ENCODE results near the gene KIAA1328. TPM values are rescaled to one million over a fixed set of nuclear protein-coding genes. Genes with fewer than 3 reads are reported as not detected.
A peak's percentile ranks its signal among the peaks of the same experiment; 100 is the strongest.

KIAA1328 gene
- total and polyA plus RNA-seq, 11 donors = 1.4 to 6.4 (median 4.0) TPM

DNA sequence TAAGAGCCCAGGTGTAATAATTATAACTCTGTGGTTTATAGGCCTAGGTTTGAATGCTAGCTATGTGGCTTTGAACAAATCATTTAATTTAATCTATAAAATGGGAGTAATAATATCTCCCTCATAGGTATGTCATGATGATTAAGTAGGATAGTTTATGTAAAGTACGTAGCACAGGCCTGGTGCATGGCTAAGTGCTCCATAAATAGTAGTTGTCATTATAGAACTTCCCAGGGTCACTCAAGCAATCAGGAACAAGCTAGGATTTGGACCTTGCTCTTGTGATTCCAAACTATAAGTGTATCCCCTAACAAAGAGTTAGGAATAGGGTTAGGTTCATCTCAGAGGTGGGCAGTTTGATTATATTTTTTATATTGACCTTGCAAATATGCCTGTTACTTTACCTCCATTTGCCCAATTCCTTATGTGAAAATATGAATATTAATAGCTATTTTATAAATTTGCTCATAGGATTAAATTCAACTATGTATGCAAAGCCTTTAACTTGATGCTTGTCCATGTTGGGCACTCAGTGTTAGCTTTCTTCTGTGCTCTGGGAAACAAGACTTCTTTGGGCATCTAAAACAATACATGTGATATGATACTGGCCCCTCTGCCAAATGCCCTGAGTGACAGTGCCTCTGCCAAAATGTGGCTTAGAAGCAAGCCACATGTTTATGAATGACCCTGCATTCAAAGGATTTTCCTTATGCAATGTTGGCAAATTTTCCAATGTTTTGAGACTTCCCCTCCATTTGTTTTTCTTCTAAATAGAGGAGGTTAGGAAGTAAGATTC, 353.6 kb downstream of the KIAA1328 start:
- Histone ChIP-seq H3K27me3 (no peaks in the 10 kb centered on the region), H3K4me3 (no peak overlapping the region), H3K9me3 (no peaks in the 10 kb centered on the region), H3K36me3 (no peaks in the 10 kb centered on the region), H3K27ac (no peak overlapping the region), H3K4me1 (peaks cover 0 to 8% (median 0%) of the 10 kb centered on the region in 12 donors)
- WGBS, 4 donors = 45 to 67% (median 64%) methylated on average over 1 of the region's 1 CpG
- no peak for TF ChIP-seq POLR2A (IDR thresholded peaks at IDR 0.05)
- ATAC-seq = peak in 3 of 4 donors; percentile 41 to 80 (median 79)
- intact Hi-C loops (cut with DNase I) = loop anchor here in 1 of 10 donors (10.0 kb wide), 1 partner anchor 62 kb away; no protein-coding TSS in a partner anchor
- DNase-seq = no peak

GRCh38 chr18:37184209-37184868, 355.4 kb downstream of the KIAA1328 start:
- 70 to 82% (median 76%) methylated on average over 4 of the region's 4 CpGs for WGBS, 4 donors
- Histone ChIP-seq H3K27me3 (no peaks in the 10 kb centered on the region), H3K4me3 (no peak overlapping the region), H3K9me3 (no peaks in the 10 kb centered on the region), H3K27ac (no peak overlapping the region), H3K36me3 (no peaks in the 10 kb centered on the region), H3K4me1 (peaks cover 0 to 8% (median 0%) of the 10 kb centered on the region in 12 donors)
- no peak for DNase-seq
- TF ChIP-seq POLR2A (IDR thresholded peaks at IDR 0.05) (no peak), CTCF (IDR thresholded peaks at IDR 0.05) (no peak)
- intact Hi-C loops (cut with DNase I) = loop anchor here in 1 of 10 donors (10.0 kb wide), 1 partner anchor 60 kb away; no protein-coding TSS in a partner anchor
- no peak for ATAC-seq

DNA sequence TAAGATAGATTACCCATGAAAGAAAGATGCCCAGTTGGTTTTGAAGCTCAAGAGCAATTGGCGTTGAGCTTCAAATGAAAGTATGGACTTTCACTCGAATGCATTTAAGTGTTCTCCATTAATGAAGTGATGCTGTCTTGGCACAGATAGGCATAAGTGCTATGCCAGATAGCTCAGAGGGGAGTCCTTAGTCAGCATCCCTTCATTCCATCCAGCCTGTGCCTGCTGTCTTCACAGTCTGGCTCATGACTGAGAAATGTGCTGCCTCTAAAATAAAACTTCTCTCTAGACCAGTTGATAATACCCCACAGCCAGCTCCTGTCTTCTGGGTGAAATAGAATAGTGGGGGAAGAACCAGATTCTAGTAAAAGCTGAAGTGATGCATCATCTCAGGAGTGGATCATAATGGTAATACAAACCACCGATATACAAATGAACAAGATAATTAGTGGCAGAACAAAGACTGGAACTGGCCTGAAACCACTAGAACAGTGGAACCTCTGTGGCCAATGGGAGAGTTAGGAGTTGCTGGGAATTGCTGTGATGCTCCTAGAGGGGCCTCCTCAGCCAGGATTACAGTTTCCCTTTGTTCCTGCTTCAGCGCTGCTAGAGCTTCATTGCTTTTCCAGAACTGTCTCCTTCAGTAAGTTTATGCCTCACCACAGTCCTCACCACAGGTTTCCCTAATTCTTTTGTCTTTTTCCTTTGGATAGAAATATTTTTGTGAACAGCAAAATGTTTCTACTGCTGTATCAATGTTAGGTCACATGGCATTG, 359.3 kb downstream of the KIAA1328 start:
- Histone ChIP-seq H3K27me3 (no peaks in the 10 kb centered on the region), H3K27ac (no peak overlapping the region), H3K36me3 (no peaks in the 10 kb centered on the region), H3K9me3 (no peaks in the 10 kb centered on the region), H3K4me3 (no peak overlapping the region), H3K4me1 (no peaks in the 10 kb centered on the region)
- intact Hi-C loops (cut with DNase I) = loop anchor here in 1 of 10 donors (10.0 kb wide), 1 partner anchor 57 kb away; no protein-coding TSS in a partner anchor
- WGBS, 4 donors = 93 to 96% (median 95%) methylated on average over 4 of the region's 4 CpGs
- ATAC-seq (no peak), DNase-seq (no peak)
- TF ChIP-seq POLR2A (IDR thresholded peaks at IDR 0.05) (no peak), CTCF (IDR thresholded peaks at IDR 0.05) (no peak)

- TF ChIP-seq POLR2A (IDR thresholded peaks at IDR 0.05) (no peak), CTCF (IDR thresholded peaks at IDR 0.05) (no peak)
- intact Hi-C loops (cut with DNase I) = no loop called here
- WGBS, 4 donors = 75 to 91% (median 78%) methylated on average over 2 of the region's 2 CpGs
- no peak overlapping the region for H3K4me3 ChIP-seq
- H3K27me3 ChIP-seq = no peaks in the 10 kb centered on the region
- DNase-seq (no peak), ATAC-seq (no peak)
- no peaks in the 10 kb centered on the region for H3K36me3 ChIP-seq
- no peak overlapping the region for H3K27ac ChIP-seq
- peaks cover 0 to 33% (median 11%) of the 10 kb centered on the region in 12 donors for H3K9me3 ChIP-seq
- no peaks in the 10 kb centered on the region for H3K4me1 ChIP-seq
Observed at GRCh38 chr18:37199741-37200140, 370.8 kb downstream of the KIAA1328 start.

Measured in heart left ventricle (tissue), 16 donors.